Mesothelial cell of epicardium (in vitro differentiated cells): Measurements from ENCODE around the gene BGLAP. TPM values are rescaled to one million over a fixed set of nuclear protein-coding genes. Genes with fewer than 3 reads are reported as not detected.

Experiments
- DNase-seq, 2 experiments: peaks; one replicate each; pipeline ENCODE4 v3.0.0; 2021; ENCODE audit warnings: low spot score in 2 of 2; ENCODE audit not compliant: unreplicated experiment in 2 of 2
- H3K27ac Mint-ChIP-seq: 2 replicates; pipeline ENCODE4 v1.8.0; 2021; ENCODE audit warnings: mixed read lengths
- H3K27me3 Mint-ChIP-seq: 2 replicates; pipeline ENCODE4 v1.8.0; 2021; ENCODE audit warnings: low read depth, mixed read lengths
- H3K36me3 Mint-ChIP-seq: 2 replicates; pipeline ENCODE4 v1.8.0; 2021; ENCODE audit warnings: mixed read lengths
- H3K4me1 Mint-ChIP-seq: 2 replicates; pipeline ENCODE4 v1.8.0; 2021; ENCODE audit warnings: mixed read lengths
- H3K4me3 Mint-ChIP-seq: 2 replicates; pipeline ENCODE4 v1.8.0; 2021; ENCODE audit warnings: mild to moderate bottlenecking, moderate library complexity, mixed read lengths
- H3K9me3 Mint-ChIP-seq: 2 replicates; pipeline ENCODE4 v1.8.0; 2021; ENCODE audit warnings: mixed read lengths
- total RNA-seq: library from RNA; stranded (reverse); gene quantifications from 3 replicates; pipeline ENCODE4 v1.2.1, GENCODE V29; 2021
- TF ChIP-seq, protein P1 (sequence below): fragments of 200-600 bp; sonication (generic); IDR thresholded peaks from one replicate; pipeline ENCODE4 v1.5.0; 2021; ENCODE audit warnings: antibody characterized with exemption; ENCODE audit not compliant: unreplicated experiment

BGLAP gene
- total RNA-seq, 1 donor from 2014 or later, result 5.8 TPM

DNA sequence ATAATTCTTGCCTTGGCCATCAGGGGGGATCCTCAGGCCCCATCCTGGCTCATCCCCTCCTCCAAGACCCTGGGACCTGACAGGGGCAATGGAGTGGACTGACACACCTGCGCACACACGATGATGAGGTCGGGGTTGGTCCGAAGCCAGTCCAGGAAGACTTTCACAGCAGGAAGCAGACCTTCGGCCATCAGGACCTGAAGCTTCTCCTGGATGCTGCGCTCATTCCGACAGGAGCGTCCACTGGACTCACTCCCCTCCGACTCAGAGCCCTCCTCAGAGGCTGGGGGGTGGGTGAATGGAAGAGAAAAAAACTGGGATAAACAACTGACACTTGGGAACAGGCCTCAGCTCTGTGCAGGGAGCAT is 21.3 kb downstream of the BGLAP start:
- DNase-seq, result no peak
- TF ChIP-seq, protein P1, sequence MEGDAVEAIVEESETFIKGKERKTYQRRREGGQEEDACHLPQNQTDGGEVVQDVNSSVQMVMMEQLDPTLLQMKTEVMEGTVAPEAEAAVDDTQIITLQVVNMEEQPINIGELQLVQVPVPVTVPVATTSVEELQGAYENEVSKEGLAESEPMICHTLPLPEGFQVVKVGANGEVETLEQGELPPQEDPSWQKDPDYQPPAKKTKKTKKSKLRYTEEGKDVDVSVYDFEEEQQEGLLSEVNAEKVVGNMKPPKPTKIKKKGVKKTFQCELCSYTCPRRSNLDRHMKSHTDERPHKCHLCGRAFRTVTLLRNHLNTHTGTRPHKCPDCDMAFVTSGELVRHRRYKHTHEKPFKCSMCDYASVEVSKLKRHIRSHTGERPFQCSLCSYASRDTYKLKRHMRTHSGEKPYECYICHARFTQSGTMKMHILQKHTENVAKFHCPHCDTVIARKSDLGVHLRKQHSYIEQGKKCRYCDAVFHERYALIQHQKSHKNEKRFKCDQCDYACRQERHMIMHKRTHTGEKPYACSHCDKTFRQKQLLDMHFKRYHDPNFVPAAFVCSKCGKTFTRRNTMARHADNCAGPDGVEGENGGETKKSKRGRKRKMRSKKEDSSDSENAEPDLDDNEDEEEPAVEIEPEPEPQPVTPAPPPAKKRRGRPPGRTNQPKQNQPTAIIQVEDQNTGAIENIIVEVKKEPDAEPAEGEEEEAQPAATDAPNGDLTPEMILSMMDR, result no peak
- H3K27ac Mint-ChIP-seq, result no peak overlapping the region
- H3K4me1 Mint-ChIP-seq, result no peaks in the 10 kb centered on the region
- H3K4me3 Mint-ChIP-seq, result no peak overlapping the region
- H3K27me3 Mint-ChIP-seq, result no peaks in the 10 kb centered on the region
- H3K9me3 Mint-ChIP-seq, result no peaks in the 10 kb centered on the region
- H3K36me3 Mint-ChIP-seq, result peaks cover 59% of the 10 kb centered on the region

DNA sequence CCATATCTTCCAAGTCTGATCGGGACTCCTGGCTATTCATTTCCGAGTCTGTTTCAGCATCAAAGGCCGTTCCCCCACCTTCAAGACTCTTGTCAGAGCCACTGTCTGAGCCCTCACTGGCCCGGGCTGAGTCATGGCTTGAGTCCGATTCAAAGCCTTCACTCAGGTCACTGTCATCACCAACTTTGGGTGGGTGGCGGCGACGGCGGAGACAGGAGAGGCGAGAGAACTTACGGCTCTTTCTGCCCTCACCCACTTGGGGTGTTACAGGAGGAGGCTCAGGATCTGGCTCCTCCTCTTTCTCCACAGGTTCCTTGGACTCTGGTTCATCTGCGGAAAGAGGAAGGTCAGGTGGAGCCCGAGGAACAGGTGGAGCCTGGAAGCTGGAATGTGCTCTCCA is 24.1 kb downstream of the BGLAP start:
- H3K9me3 Mint-ChIP-seq, result no peaks in the 10 kb centered on the region
- H3K4me3 Mint-ChIP-seq, result no peak overlapping the region
- H3K36me3 Mint-ChIP-seq, result peaks cover 55% of the 10 kb centered on the region
- H3K27ac Mint-ChIP-seq, result no peak overlapping the region
- TF ChIP-seq, protein P1, result no peak
- no peaks in the 10 kb centered on the region for H3K27me3 Mint-ChIP-seq
- no peaks in the 10 kb centered on the region for H3K4me1 Mint-ChIP-seq
- DNase-seq, result no peak

DNA sequence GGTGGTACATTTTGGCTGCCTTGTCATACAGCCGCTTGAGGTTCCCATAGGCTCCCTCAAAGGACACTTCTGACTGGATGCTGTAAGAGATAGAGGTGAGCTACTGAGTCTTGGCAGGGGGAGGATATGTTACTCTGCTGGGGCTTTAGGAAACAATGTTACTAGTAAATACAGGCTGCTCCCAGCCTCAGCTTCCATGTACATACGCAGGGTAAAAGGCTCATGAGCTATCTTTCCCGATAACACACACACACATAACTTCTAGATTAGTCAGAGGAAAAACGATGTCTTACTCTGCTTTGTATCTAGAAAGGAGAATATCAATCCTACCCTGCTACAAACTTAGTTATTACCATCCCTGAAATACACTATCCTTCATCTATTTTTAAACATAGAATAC is 26.4 kb downstream of the BGLAP start:
- TF ChIP-seq, protein P1, result no peak
- Mint-ChIP-seq H3K4me1 (no peaks in the 10 kb centered on the region), H3K9me3 (no peaks in the 10 kb centered on the region), H3K27me3 (no peaks in the 10 kb centered on the region), H3K4me3 (no peak overlapping the region), H3K27ac (no peak overlapping the region), H3K36me3 (peaks cover 56% of the 10 kb centered on the region)
- no peak for DNase-seq

GRCh38 chr1:156270314-156270713 is 28.3 kb downstream of the BGLAP start:
- H3K4me1 Mint-ChIP-seq, result no peaks in the 10 kb centered on the region
- H3K36me3 Mint-ChIP-seq, result peaks cover 59% of the 10 kb centered on the region
- no peak overlapping the region for H3K27ac Mint-ChIP-seq
- TF ChIP-seq, protein P1, result no peak
- no peak overlapping the region for H3K4me3 Mint-ChIP-seq
- no peaks in the 10 kb centered on the region for H3K9me3 Mint-ChIP-seq
- H3K27me3 Mint-ChIP-seq, result no peaks in the 10 kb centered on the region
- no peak for DNase-seq

GRCh38 chr1:156276532-156276931 is 34.5 kb downstream of the BGLAP start:
- TF ChIP-seq, protein P1, result no peak
- no peak for DNase-seq
- no peaks in the 10 kb centered on the region for H3K27me3 Mint-ChIP-seq
- H3K4me1 Mint-ChIP-seq, result peaks cover 11% of the 10 kb centered on the region
- no peak overlapping the region for H3K4me3 Mint-ChIP-seq
- H3K9me3 Mint-ChIP-seq, result no peaks in the 10 kb centered on the region
- peaks cover 50% of the 10 kb centered on the region for H3K36me3 Mint-ChIP-seq
- no peak overlapping the region for H3K27ac Mint-ChIP-seq

DNA sequence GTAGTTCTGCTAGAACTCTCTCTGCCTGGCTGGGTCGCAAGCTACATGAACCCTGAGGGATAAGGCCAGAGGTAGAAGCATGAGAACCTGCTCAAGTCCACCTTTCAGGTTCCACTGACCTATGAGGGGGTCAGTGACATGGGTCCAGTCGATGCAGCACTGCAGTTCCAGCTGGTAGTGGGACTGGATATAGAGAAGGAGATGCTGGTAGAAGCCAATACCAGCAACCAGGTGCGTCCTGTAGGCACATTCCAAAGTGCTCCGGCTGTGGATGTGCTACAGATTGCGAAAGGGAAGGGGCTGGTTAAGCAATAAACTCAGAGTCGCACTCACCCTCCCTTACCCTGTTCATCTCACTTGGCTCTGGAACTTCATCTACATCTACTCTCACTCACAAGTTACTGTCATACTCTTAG is 35.0 kb downstream of the BGLAP start:
- Mint-ChIP-seq H3K4me1 (peaks cover 14% of the 10 kb centered on the region), H3K36me3 (peaks cover 47% of the 10 kb centered on the region)

More for the DNA sequence above, 35.0 kb downstream of the BGLAP start:
- no peaks in the 10 kb centered on the region for H3K9me3 Mint-ChIP-seq
- no peak for DNase-seq
- TF ChIP-seq, protein P1, result no peak
- no peak overlapping the region for H3K4me3 Mint-ChIP-seq
- H3K27me3 Mint-ChIP-seq, result no peaks in the 10 kb centered on the region
- no peak overlapping the region for H3K27ac Mint-ChIP-seq
